A673 (cell line): ENCODE measurements around the gene LRP1B. TPM values are rescaled to one million over a fixed set of nuclear protein-coding genes. Genes with fewer than 3 reads are reported as not detected.

Experiments used
- BruUV-seq: library from RNA; stranded (reverse); fragments of 400-500 nt; replicated peaks from 2 replicates; lab custom pipeline; 2021; lab: Mats Ljungman, UMichigan
- CTCF ChIA-PET: fragments of 300-600 bp; sonication (Branson Sonifier 250); formaldehyde crosslinking; loops from one replicate; lab custom pipeline; 2022; ENCODE audit warnings: antibody characterized with exemption; lab: Charles Lee
- POLR2A ChIA-PET: fragments of 300-600 bp; sonication (Branson Sonifier 250); formaldehyde crosslinking; loops from one replicate; lab custom pipeline; 2022; ENCODE audit warnings: antibody characterized with exemption; ENCODE audit not compliant: low non-redundant PET; lab: Charles Lee
- DNase-seq: peaks from one replicate; pipeline ENCODE4 v3.0.0-alpha.2; 2015; ENCODE audit warnings: low spot score
- H3K27ac ChIP-seq: fragments of 200-600 bp; sonication (generic); 2 replicates; pipeline ENCODE4 v1.5.1; 2016; ENCODE audit warnings: mixed run types, low read depth, mild to moderate bottlenecking, mixed read lengths, antibody characterized with exemption, low read length; ENCODE audit not compliant: poor library complexity, severe bottlenecking
- H3K27me3 ChIP-seq: fragments of 200-600 bp; sonication (generic); replicated peaks from 2 replicates; pipeline ENCODE4 v1.6.1; 2017; ENCODE audit warnings: mixed run types, low read depth, mild to moderate bottlenecking, mixed read lengths, antibody characterized with exemption, low read length; ENCODE audit not compliant: insufficient read depth, poor library complexity
- H3K36me3 ChIP-seq: fragments of 200-600 bp; sonication (generic); 2 replicates; pipeline ENCODE4 v1.6.1; 2016; ENCODE audit warnings: mixed run types, mild to moderate bottlenecking, mixed read lengths, antibody characterized with exemption, low read length; ENCODE audit not compliant: insufficient read depth, poor library complexity, severe bottlenecking
- H3K4me1 ChIP-seq: fragments of 200-600 bp; sonication (generic); 2 replicates; pipeline ENCODE4 v1.6.1; 2017; ENCODE audit warnings: mixed run types, mild to moderate bottlenecking, mixed read lengths, antibody characterized with exemption, low read length; ENCODE audit not compliant: insufficient read depth, poor library complexity, severe bottlenecking
- H3K4me3 ChIP-seq: fragments of 200-600 bp; sonication (generic); 2 replicates; pipeline ENCODE4 v1.5.1; 2016; ENCODE audit warnings: low read depth, mixed run types, mild to moderate bottlenecking, mixed read lengths, low read length; ENCODE audit not compliant: poor library complexity, severe bottlenecking
- H3K9me3 ChIP-seq: fragments of 200-600 bp; sonication (generic); 2 replicates; pipeline ENCODE4 v1.6.1; 2016; ENCODE audit warnings: mixed run types, low read depth, mild to moderate bottlenecking, mixed read lengths, antibody characterized with exemption, low read length; ENCODE audit not compliant: poor library complexity, severe bottlenecking
- EZH2 ChIP-seq: fragments of 200-600 bp; sonication (generic); IDR thresholded peaks from 2 replicates; pipeline ENCODE4 v1.6.1; 2017; ENCODE audit warnings: borderline replicate concordance, low read depth, mild to moderate bottlenecking, mixed read lengths, antibody characterized with exemption, low read length; ENCODE audit not compliant: poor library complexity, severe bottlenecking
- intact Hi-C: fragments of 100-400 bp; cut with micrococcal nuclease; formaldehyde crosslinking; loops from one replicate; pipeline ENCODE4 v1.10.0; 2022; ENCODE audit not compliant: unreplicated experiment
- total RNA-seq: library from RNA; stranded (reverse); gene quantifications from 2 replicates; pipeline ENCODE4 v1.2.3, GENCODE V29; 2021
- TF ChIP-seq, protein P1 (sequence below): fragments of 300-800, 200-600 bp; sonication (generic); conservative IDR thresholded peaks from 2 replicates; pipeline ENCODE4 v1.5.1; 2017; ENCODE audit warnings: low read depth, mild to moderate bottlenecking, antibody characterized with exemption, low read length, moderate library complexity, mixed read lengths

Gene LRP1B
- total RNA-seq, 1 experiment from 2014 or later, result 9.9 TPM

DNA sequence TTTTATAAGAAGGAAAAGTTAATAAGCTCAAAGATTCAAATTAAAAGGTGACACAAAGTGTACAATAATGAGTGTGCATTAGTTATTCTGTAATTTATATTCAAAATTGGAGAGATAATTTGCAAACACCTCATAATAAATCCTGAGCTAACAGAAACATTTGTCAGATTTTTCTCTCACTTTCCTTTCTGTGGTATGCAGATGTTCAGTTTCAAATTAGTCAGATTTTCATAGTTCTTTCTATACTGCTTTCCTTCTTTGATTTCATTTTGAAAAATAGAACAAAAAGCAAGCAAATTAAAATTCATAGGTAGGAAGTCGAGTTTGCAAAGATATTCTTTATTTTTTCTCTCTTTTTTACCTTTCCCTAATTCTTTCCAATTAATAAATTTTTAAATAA, 1930.5 kb downstream of the LRP1B start:
- no peak overlapping the region for H3K4me3 ChIP-seq
- no peaks in the 10 kb centered on the region for H3K36me3 ChIP-seq
- CTCF ChIA-PET, result no interaction called here
- BruUV-seq, result no TSS peak
- no peaks in the 10 kb centered on the region for H3K4me1 ChIP-seq
- intact Hi-C loops, result no loop called here
- H3K27ac ChIP-seq, result no peak overlapping the region
- H3K27me3 ChIP-seq, result no peaks in the 10 kb centered on the region
- H3K9me3 ChIP-seq, result no peaks in the 10 kb centered on the region
- TF ChIP-seq, protein P1, sequence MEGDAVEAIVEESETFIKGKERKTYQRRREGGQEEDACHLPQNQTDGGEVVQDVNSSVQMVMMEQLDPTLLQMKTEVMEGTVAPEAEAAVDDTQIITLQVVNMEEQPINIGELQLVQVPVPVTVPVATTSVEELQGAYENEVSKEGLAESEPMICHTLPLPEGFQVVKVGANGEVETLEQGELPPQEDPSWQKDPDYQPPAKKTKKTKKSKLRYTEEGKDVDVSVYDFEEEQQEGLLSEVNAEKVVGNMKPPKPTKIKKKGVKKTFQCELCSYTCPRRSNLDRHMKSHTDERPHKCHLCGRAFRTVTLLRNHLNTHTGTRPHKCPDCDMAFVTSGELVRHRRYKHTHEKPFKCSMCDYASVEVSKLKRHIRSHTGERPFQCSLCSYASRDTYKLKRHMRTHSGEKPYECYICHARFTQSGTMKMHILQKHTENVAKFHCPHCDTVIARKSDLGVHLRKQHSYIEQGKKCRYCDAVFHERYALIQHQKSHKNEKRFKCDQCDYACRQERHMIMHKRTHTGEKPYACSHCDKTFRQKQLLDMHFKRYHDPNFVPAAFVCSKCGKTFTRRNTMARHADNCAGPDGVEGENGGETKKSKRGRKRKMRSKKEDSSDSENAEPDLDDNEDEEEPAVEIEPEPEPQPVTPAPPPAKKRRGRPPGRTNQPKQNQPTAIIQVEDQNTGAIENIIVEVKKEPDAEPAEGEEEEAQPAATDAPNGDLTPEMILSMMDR, result no peak
- TF ChIP-seq EZH2, result no peak
- POLR2A ChIA-PET, result interaction anchor here (0.6 kb wide), 1 partner anchor 35 kb away, joined by 3 read pairs; no protein-coding TSS in a partner anchor
- no peak for DNase-seq

GRCh38 chr2:140199312-140199711, 1931.5 kb downstream of the LRP1B start:
- no TSS peak for BruUV-seq
- no peaks in the 10 kb centered on the region for H3K9me3 ChIP-seq
- intact Hi-C loops, result no loop called here
- ChIA-PET POLR2A (no interaction called here), CTCF (no interaction called here)
- no peaks in the 10 kb centered on the region for H3K27me3 ChIP-seq
- no peak overlapping the region for H3K27ac ChIP-seq
- TF ChIP-seq EZH2, result no peak
- TF ChIP-seq, protein P1, result no peak
- no peaks in the 10 kb centered on the region for H3K36me3 ChIP-seq
- H3K4me1 ChIP-seq, result no peaks in the 10 kb centered on the region
- no peak for DNase-seq
- H3K4me3 ChIP-seq, result no peak overlapping the region

DNA sequence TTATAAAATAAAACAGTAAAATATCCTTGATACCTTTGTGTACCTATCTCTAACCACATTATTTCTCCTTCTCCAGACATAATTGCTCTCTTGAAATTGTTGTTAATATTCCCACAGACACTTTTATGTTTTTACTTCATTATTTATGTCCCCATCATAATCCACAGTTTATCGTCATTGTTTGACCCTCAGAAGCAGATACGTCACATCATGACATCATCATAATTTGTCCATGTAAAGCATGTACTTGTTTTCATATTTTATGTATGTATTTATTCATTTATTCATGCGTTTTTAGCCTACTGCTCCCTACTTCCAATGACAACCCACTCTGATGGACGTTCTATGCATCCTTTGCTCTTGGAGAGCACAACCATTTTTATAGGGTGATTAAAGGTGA, 1943.7 kb downstream of the LRP1B start:
- H3K4me3 ChIP-seq, result no peak overlapping the region
- POLR2A ChIA-PET, result no interaction called here
- no peaks in the 10 kb centered on the region for H3K36me3 ChIP-seq
- H3K4me1 ChIP-seq, result no peaks in the 10 kb centered on the region
- no TSS peak for BruUV-seq
- DNase-seq, result no peak
- intact Hi-C loops, result no loop called here
- no peak for TF ChIP-seq EZH2
- TF ChIP-seq, protein P1, result no peak
- no peaks in the 10 kb centered on the region for H3K27me3 ChIP-seq
- H3K9me3 ChIP-seq, result no peaks in the 10 kb centered on the region
- H3K27ac ChIP-seq, result no peak overlapping the region
- CTCF ChIA-PET, result no interaction called here
